GM23248 (cell line): Measurements from ENCODE around the gene FAT1.

Experiments
- EZH2 ChIP-seq: fragments of 200-600 bp; sonication (generic); IDR thresholded peaks from 2 replicates; pipeline ENCODE4 v1.6.1; 2018; ENCODE audit warnings: antibody characterized with exemption, mild to moderate bottlenecking; ENCODE audit not compliant: insufficient read depth, poor library complexity, severe bottlenecking
- EZH2phosphoT487 ChIP-seq: fragments of 200-600 bp; sonication (generic); IDR thresholded peaks from 2 replicates; pipeline ENCODE4 v1.6.1; 2018; ENCODE audit warnings: antibody characterized with exemption, moderate library complexity, mild to moderate bottlenecking, low read depth; ENCODE audit not compliant: insufficient read depth

GRCh38 chr4:186712690-186713089, 11.0 kb downstream of the FAT1 start:
- TF ChIP-seq EZH2: no peak
- no peak for TF ChIP-seq EZH2phosphoT487
